ENCODE results near the gene NAPB.

GRCh38 chr20:23368316-23369071 is 52.8 kb downstream of the NAPB start:
- TF ChIP-seq POLR2A (IDR thresholded peaks at IDR 0.05; ENCODE audit: low read length) (no peak), CTCF (IDR thresholded peaks at IDR 0.05) (no peak), KDM1A (IDR thresholded peaks at IDR 0.05; ENCODE audit: low read depth) (no peak), SMC3 (IDR thresholded peaks at IDR 0.05) (no peak), RAD21 (conservative IDR thresholded peaks at IDR 0.05 in 1 of 2, IDR thresholded peaks at IDR 0.05 in 1 of 2) (no peak), EP300 (IDR thresholded peaks at IDR 0.05) (no peak), HDAC2 (IDR thresholded peaks at IDR 0.05) (no peak)

All from A549 (cell line).